Stimulated activated CD4-positive, alpha-beta T cell treated with anti-CD3 and anti-CD28 coated beads, Interleukin-2, amount 100 ng/mL, for 48 hours (primary cell): ENCODE results near the gene RNF43.
"Not testable (repeated sequence)": the region's sequence is repeated elsewhere in the genome, so short reads cannot be mapped to it uniquely, and the experiment has no call there.

ENCODE experiments used
- DNase-seq, 2 donors: peaks; one replicate each; pipeline ENCODE4 v3.0.0-alpha.2; 2020

Gene RNF43

DNA sequence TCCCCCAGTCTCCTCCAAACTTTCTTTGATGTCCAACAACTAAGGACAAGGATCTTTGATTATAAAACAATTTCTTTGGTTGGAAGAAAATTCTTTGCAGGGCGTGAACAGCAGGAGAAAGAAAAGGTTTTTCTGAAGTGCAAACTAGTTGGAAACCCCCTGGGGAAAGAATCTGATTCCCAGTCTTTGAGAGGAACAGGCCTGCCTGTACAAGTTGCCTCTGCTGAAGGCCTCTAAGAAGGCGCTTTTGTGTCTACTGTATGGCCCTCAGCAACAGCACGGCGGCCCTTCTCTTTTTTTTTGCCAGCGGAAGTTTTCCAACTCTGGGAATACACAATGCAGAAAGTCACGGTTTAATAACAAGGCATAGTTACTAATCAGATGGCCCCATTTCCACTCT is 14.0 kb downstream of the RNF43 start:
- no peak for DNase-seq

- DNase-seq, result no peak
These were observed 14.7 kb downstream of the RNF43 start for GRCh38 chr17:58402679-58403078.

- DNase-seq, result no peak
These were observed 15.3 kb downstream of the RNF43 start for GRCh38 chr17:58402047-58402446.

GRCh38 chr17:58401287-58401686 is 16.0 kb downstream of the RNF43 start:
- no peak for DNase-seq

- no peak for DNase-seq
These were observed 16.5 kb downstream of the RNF43 start for GRCh38 chr17:58400826-58401225.

DNA sequence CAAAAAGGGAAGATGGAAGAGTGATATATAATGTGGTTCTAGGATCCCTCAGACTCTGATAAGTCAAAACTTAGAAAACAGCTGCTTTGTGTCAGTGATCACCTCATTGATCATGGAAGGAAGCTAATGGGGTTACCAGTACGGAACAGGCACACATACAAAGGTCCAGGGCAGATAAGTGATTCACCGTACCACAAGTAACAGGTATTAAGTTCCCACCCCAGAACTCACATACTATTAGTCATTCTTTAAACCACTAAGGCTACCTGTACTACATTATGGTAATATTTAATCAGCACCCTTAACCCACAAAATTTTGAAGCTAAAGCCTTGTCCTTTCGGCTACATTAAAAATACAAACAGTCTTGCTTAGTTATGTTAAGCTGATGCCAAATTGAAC is 17.4 kb downstream of the RNF43 start:
- no peak for DNase-seq

DNA sequence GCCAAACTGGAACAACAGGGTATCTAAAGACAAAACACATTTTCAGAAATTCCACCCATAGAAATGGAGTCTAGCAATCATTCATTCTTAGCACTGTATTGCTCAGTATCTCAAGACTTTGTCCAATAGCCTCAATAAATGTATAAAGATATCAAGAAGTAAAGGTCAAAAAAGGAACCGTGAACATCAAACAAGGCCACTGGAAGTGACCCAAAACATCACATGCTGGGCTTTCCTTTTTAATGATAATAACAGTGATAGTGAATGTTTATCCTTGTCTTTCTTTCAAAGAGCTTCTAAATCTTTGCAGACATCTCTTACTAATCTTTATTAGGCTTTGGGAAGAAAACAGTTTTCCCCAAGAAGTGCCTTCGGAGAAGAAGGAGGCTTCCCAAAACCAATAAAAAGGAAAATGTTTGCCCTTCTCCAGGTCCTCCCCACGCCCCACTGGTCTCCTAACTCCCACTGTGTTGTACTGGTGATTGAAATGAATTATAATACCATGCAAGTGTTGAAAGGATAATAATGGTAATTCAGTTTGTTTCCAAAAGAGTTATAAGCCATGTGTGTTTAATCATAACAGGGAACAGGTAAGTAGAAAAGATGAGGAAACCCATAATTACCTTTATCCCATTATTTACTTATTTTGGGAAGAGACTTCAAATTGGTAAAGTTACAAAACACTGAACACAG is 18.6 kb downstream of the RNF43 start:
- no peak for DNase-seq

GRCh38 chr17:58397421-58397820 is 19.9 kb downstream of the RNF43 start:
- DNase-seq, result not testable (repeated sequence)

GRCh38 chr17:58396173-58396572 is 21.2 kb downstream of the RNF43 start:
- no peak for DNase-seq

- no peak for DNase-seq
These were observed 22.7 kb downstream of the RNF43 start for GRCh38 chr17:58394534-58395223.

- DNase-seq, result no peak
These were observed 25.9 kb downstream of the RNF43 start for GRCh38 chr17:58391302-58391984.

- DNase-seq, result no peak
These were observed 26.4 kb downstream of the RNF43 start for GRCh38 chr17:58390884-58391283.

DNA sequence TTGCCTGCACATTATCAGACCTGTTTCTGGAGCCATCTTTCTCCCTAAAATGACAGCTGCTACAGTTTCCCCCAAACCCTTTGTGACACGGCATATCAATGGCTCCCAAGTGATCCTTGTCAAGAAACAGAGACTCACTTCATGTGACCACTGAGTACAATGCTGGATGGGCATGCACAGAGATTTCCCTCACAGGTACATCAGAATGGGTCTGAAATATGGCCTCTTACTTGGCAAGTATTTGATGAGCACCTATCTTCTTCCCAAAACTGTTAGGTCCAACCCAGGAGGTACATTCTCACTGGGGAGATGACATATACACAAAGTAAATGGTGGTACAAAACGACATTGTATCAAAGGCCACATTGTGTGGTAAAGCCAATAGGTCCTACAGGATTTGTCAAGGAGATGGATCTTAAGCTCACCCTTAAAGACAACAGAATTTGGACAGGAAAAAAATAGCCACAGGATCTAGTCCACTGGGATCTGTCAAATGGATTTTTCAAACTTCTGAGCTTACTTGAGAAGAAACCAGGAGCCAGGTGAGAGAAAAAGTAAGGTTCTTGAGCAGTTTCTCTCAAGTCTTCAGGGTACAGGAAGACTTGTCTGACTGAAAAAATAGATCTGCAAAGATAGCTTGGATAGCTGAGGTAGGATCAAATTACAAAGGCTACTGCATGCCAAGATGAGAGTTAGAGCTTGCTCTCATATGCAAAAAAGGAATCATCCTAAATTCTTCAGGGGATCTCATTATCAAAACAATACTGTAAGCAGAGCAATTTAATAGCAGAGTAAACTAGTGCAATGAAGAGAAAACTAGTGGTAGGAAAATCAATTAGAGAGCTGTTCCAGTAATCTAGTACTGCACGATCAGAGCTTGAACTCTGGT is 28.8 kb downstream of the RNF43 start:
- no peak for DNase-seq

DNA sequence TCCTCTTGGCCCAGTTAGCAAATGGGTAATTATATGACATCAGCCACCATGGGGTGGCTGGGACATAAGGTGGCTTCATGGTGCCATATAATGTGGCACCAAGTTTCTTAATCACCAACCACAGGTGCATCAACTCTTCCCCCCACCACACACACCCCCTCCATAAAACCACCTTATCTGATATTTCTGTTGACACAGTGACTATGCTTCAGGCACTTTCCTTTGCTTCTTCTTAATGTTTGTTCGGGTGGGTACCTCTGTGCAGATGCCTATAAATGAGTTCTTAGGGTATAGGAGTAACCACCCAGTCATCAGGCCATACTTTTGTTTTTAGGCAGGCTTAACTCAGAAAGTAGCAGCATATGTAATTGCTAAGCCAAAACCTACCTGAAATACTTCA is 29.5 kb downstream of the RNF43 start:
- no peak for DNase-seq

GRCh38 chr17:58386708-58387107 is 30.6 kb downstream of the RNF43 start:
- DNase-seq, result no peak

- DNase-seq, result no peak
These were observed 31.9 kb downstream of the RNF43 start for GRCh38 chr17:58385359-58385899.

DNA sequence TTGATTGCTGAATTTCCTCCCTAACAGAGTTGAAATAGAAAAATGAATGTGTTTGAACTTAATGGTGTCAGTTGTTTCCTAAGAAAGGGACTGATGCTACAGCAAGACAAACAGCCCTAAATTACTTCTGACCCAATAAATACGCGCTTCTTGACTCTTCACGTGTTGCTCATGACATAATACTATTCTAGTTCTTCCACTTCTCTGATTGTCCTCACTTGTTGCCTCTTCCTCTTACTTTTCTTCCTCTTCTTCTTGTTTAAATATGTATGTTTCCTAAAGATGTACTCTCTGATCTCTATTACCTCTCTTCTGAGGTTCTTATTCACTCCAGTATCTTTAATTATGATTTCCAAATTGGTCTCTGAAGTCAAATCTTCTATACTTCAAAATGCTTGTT is 32.4 kb downstream of the RNF43 start:
- DNase-seq, result no peak

DNA sequence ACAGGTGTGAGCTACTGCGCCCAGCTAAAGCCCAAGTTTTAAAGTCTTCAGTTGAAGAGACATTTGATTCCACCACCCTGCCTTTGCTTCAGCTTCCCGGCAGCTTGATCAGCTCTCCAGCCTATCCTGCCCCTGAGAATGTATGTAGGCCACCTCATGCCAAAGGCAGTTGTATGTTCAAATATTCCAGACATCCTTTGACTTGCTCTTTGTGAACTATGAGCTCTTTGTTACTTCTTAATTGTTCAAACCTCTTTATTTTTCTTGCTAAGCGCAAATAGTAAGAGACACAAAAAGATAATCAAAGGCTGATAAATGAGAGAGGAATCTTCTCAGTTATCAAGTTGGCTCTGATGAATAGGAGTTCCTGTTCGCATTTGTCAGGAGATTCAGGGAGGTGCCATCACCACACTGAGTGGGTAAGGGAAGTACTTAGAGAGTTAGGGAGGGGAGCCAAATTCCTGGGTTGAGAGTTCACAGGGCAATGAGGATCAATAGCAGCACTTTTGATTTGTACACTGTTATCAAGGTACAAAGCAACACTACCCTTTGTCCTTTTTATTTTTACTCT is 33.4 kb downstream of the RNF43 start:
- DNase-seq, result no peak

DNA sequence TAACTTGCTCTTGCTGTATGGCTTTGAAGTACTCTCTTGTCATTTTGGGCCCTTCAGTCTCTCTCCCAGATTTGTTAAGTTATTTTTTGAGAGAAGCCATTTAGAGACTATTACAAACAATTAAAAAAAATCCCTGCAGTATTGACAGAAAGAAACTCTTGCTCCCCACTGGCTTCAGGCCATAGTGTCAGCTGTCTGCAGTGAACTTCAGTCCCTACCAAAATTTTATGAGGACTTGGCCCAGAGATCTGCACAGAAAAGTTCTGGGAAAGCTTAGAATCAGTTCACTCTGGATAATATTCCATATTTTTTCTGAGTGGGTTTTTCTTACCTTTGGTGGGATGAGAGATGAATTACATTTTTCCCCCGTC is 34.5 kb downstream of the RNF43 start:
- no peak for DNase-seq

GRCh38 chr17:58382108-58382871 is 35.0 kb downstream of the RNF43 start:
- no peak for DNase-seq

- DNase-seq, result no peak
These were observed 36.0 kb downstream of the RNF43 start for GRCh38 chr17:58381124-58382035.
